Osteoblast (primary cell): ENCODE measurements around the gene CIAO2A. TPM values are rescaled to one million over a fixed set of nuclear protein-coding genes. Genes with fewer than 3 reads are reported as not detected.
"Not testable (repeated sequence)": the region's sequence is repeated elsewhere in the genome, so short reads cannot be mapped to it uniquely, and the experiment has no call there.

Experiments used
- DNase-seq: peaks from one replicate; pipeline ENCODE4 v3.0.0; 2011; ENCODE audit warnings: low spot score, mixed read lengths; ENCODE audit not compliant: insufficient read length; ENCODE audit errors: missing footprints
- H2AFZ ChIP-seq: 2 replicates; pipeline ENCODE4 v1.6.0; 2011; ENCODE audit warnings: mild to moderate bottlenecking, low read length
- H3K27ac ChIP-seq: 2 replicates; pipeline ENCODE4 v1.5.1; 2011; ENCODE audit warnings: mild to moderate bottlenecking, low read depth, low read length, moderate library complexity
- H3K27me3 ChIP-seq: 2 replicates; pipeline ENCODE4 v1.6.0; 2012; ENCODE audit warnings: mild to moderate bottlenecking, control low read depth, inconsistent platforms, low read length, moderate library complexity; ENCODE audit not compliant: insufficient read depth
- H3K36me3 ChIP-seq: 2 replicates; pipeline ENCODE4 v1.5.1; 2011; ENCODE audit warnings: mild to moderate bottlenecking, low read length, control low read depth, moderate library complexity; ENCODE audit not compliant: insufficient read depth
- H3K4me1 ChIP-seq: 2 replicates; pipeline ENCODE4 v1.5.1; 2011; ENCODE audit warnings: mild to moderate bottlenecking, low read length, control low read depth, moderate library complexity; ENCODE audit not compliant: insufficient read depth
- H3K4me2 ChIP-seq: 2 replicates; pipeline ENCODE4 v1.6.0; 2011; ENCODE audit warnings: mild to moderate bottlenecking, low read length; ENCODE audit not compliant: insufficient read depth
- H3K4me3 ChIP-seq: fragments of 200-600 bp; sonication (generic); 3 replicates; pipeline ENCODE4 v1.5.1; 2012; ENCODE audit warnings: mild to moderate bottlenecking, low read length, inconsistent platforms; ENCODE audit not compliant: insufficient read depth
- H3K79me2 ChIP-seq: 2 replicates; pipeline ENCODE4 v1.6.0; 2012; ENCODE audit warnings: mild to moderate bottlenecking, low read length, control low read depth, inconsistent platforms; ENCODE audit not compliant: insufficient read depth
- H3K9me3 ChIP-seq: 2 replicates; pipeline ENCODE4 v1.5.1; 2011; ENCODE audit warnings: low read depth, low read length, control low read depth
- H4K20me1 ChIP-seq: 2 replicates; pipeline ENCODE4 v1.6.0; 2012; ENCODE audit warnings: mild to moderate bottlenecking, low read length, control low read depth; ENCODE audit not compliant: insufficient read depth
- total RNA-seq: library from RNA; depleted of rRNA; stranded (reverse); fragments of >200 nt; gene quantifications from 2 replicates; pipeline ENCODE4 v1.2.3, GENCODE V29; 2012
- TF ChIP-seq, protein P1 (sequence below): IDR thresholded peaks from 2 replicates; pipeline ENCODE4 v1.5.1; 2011; ENCODE audit warnings: mild to moderate bottlenecking, low read depth, low read length, moderate library complexity; ENCODE audit errors: extremely low read depth

The CIAO2A gene
- total RNA-seq, 1 donor: 45.2 TPM

GRCh38 chr15:64112073-64112772, 18.6 kb upstream of the CIAO2A start:
- DNase-seq: peak; percentile 22
- Histone ChIP-seq H3K4me2 (no peak overlapping the region), H3K27me3 (no peaks in the 10 kb centered on the region), H3K27ac (peak overlapping the region; percentile 42), H4K20me1 (peaks cover 27% of the 10 kb centered on the region), H3K4me3 (no peak overlapping the region), H3K36me3 (peaks cover 24% of the 10 kb centered on the region), H2AFZ (no peak overlapping the region), H3K79me2 (peaks cover 63% of the 10 kb centered on the region), H3K4me1 (peaks cover 14% of the 10 kb centered on the region), H3K9me3 (no peaks in the 10 kb centered on the region)
- TF ChIP-seq, protein P1, sequence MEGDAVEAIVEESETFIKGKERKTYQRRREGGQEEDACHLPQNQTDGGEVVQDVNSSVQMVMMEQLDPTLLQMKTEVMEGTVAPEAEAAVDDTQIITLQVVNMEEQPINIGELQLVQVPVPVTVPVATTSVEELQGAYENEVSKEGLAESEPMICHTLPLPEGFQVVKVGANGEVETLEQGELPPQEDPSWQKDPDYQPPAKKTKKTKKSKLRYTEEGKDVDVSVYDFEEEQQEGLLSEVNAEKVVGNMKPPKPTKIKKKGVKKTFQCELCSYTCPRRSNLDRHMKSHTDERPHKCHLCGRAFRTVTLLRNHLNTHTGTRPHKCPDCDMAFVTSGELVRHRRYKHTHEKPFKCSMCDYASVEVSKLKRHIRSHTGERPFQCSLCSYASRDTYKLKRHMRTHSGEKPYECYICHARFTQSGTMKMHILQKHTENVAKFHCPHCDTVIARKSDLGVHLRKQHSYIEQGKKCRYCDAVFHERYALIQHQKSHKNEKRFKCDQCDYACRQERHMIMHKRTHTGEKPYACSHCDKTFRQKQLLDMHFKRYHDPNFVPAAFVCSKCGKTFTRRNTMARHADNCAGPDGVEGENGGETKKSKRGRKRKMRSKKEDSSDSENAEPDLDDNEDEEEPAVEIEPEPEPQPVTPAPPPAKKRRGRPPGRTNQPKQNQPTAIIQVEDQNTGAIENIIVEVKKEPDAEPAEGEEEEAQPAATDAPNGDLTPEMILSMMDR: no peak

DNA sequence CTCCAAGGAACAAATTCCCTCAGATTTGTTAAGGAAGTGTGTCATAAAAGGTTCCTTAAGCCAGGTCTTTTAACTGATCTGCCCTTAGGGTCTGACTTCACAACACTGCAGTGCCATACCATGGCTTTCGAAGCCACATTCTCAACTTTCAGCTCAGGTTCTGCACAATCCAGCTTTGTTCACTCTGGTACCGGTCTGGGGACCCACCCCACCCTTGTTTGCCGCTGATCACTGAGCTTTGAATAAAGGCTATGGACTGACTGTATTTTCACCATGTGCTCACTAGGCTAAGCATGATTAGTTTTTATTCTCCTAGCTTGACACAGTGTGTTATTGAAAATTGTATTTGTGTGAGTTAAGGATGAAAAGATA, 18.0 kb upstream of the CIAO2A start:
- peak overlapping the region; percentile 42 for H3K27ac ChIP-seq
- peak; percentile 75 for DNase-seq
- H3K27me3 ChIP-seq: no peaks in the 10 kb centered on the region
- H3K4me2 ChIP-seq: no peak overlapping the region
- H3K79me2 ChIP-seq: peaks cover 68% of the 10 kb centered on the region
- no peak overlapping the region for H2AFZ ChIP-seq
- peaks cover 24% of the 10 kb centered on the region for H3K36me3 ChIP-seq
- no peak overlapping the region for H3K4me3 ChIP-seq
- no peaks in the 10 kb centered on the region for H3K9me3 ChIP-seq
- H3K4me1 ChIP-seq: peaks cover 14% of the 10 kb centered on the region
- TF ChIP-seq, protein P1: no peak
- H4K20me1 ChIP-seq: peaks cover 33% of the 10 kb centered on the region

DNA sequence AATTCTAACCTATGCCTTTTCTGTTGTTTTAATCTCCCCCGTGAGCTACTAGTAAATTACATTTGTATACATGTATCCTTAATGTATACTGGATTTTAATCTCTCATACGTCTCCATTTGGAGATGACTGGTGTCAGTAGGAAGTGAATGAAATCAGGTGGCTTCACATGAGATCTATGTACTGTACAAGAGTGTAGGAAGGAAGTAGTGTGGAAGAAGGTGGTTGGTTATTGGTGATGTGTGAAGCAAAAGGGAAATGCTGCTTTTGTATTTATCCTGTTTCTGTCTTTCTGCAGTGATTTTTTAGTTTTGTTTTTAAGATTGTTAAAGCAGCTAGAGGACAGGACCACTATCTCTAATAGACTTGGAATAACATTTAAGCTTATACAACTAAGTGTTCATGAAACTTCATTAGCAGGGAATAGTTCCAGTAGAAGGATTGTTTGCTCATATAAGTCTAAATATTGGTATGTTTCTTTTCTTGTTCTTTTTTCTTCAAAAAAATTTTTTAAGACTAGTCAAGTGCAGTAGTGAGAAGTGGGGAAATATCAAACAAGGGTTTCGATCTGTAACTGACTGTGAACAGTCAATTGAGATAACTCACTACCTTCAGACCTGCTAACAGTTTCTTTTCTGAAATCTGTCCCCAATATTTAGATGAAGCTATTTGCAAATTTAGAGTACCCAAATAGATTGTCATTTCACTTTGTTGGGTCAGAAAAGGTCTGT, 17.5 kb upstream of the CIAO2A start:
- Histone ChIP-seq H3K4me2 (no peak overlapping the region), H3K79me2 (peaks cover 74% of the 10 kb centered on the region), H3K9me3 (no peaks in the 10 kb centered on the region), H2AFZ (no peak overlapping the region), H3K27ac (no peak overlapping the region), H3K27me3 (no peaks in the 10 kb centered on the region), H4K20me1 (peaks cover 38% of the 10 kb centered on the region), H3K36me3 (peaks cover 24% of the 10 kb centered on the region), H3K4me3 (no peak overlapping the region), H3K4me1 (peaks cover 14% of the 10 kb centered on the region)
- TF ChIP-seq, protein P1: no peak
- DNase-seq: no peak

DNA sequence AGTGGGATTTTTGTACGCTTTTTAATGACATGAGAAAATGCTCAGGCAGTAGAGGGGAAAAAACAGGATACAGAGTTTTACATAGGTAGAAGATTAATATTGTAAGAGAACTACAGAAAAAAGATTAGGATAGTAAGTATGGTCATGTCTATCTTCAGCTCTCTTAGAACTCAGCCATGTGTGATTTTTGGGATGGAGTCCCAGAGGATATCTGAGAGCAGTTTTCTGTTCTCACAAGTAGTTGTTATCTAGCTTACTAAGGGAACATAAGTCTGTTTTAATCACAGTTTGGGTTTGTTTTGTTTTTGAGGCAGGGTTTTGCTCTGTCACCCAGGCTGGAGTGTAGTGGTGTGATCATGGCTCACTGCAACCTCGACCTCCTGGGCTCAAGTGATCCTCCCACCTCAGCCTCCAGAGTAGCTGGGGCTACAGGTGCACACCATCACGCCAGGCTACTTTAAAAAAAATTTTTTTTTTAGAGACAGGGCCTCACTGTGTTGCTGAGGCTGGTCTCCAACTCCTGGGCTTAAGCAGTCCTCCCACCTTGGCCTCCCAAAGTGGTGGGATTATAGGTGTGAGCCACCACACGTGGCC, 16.6 kb upstream of the CIAO2A start:
- Histone ChIP-seq H3K79me2 (peaks cover 82% of the 10 kb centered on the region), H4K20me1 (peaks cover 46% of the 10 kb centered on the region), H3K36me3 (peaks cover 21% of the 10 kb centered on the region), H3K4me1 (peaks cover 20% of the 10 kb centered on the region)
- not testable (repeated sequence) for H3K27me3 ChIP-seq, H3K4me3 ChIP-seq, H3K4me2 ChIP-seq, DNase-seq, H3K27ac ChIP-seq, H3K9me3 ChIP-seq, H2AFZ ChIP-seq
